Lung (tissue), 12 donors: ENCODE measurements around the gene SUCLG1. TPM values are rescaled to one million over a fixed set of nuclear protein-coding genes. Genes with fewer than 3 reads are reported as not detected.

Experiments used
- ATAC-seq: fragments of 200-7000 bp; cut with Tn5 transposase; one replicate; pipeline ENCODE4 v1.9.1; 2020; ENCODE audit warnings: moderate number of reproducible peaks; ENCODE audit not compliant: insufficient read depth, low FRiP score
- DNase-seq, 3 donors: peaks; one replicate each; pipeline ENCODE4 v3.0.0-alpha.2; 2013 to 2017
- H3K27ac ChIP-seq, 2 donors: one replicate each; pipeline ENCODE4 v1.5.1; 2013; ENCODE audit warnings: mild to moderate bottlenecking in 2 of 2, moderate library complexity in 2 of 2, control low read depth in 1 of 2, inconsistent platforms in 1 of 2, low read depth in 1 of 2, low read length in 1 of 2
- H3K27me3 ChIP-seq, 3 donors: one replicate each; pipeline ENCODE4 v1.5.1; 2013; ENCODE audit warnings: low read length in 2 of 3; ENCODE audit not compliant: control insufficient read depth in 3 of 3, insufficient read depth in 3 of 3
- H3K36me3 ChIP-seq, 4 donors: one replicate each; pipeline ENCODE4 v1.5.1; 2013; ENCODE audit warnings: low read length in 4 of 4, mild to moderate bottlenecking in 1 of 4, moderate library complexity in 1 of 4; ENCODE audit not compliant: control insufficient read depth in 4 of 4, insufficient read depth in 4 of 4
- H3K4me1 ChIP-seq, 5 donors: one replicate each; pipeline ENCODE4 v1.5.1; 2013; ENCODE audit warnings: low read length in 5 of 5, mild to moderate bottlenecking in 2 of 5, moderate library complexity in 1 of 5; ENCODE audit not compliant: control insufficient read depth in 5 of 5, insufficient read depth in 5 of 5
- H3K4me3 ChIP-seq: one replicate; pipeline ENCODE4 v1.5.1; 2013; ENCODE audit warnings: mild to moderate bottlenecking, control low read depth, moderate library complexity
- H3K9ac ChIP-seq, 2 donors: one replicate each; pipeline ENCODE4 v1.5.1; 2013; ENCODE audit warnings: low read length in 2 of 2, control low read depth in 1 of 2; ENCODE audit not compliant: insufficient read depth in 1 of 2
- H3K9me3 ChIP-seq, 4 donors: one replicate each; pipeline ENCODE4 v1.5.1; 2013; ENCODE audit warnings: low read length in 3 of 4, mild to moderate bottlenecking in 1 of 4, moderate library complexity in 1 of 4; ENCODE audit not compliant: control insufficient read depth in 4 of 4, insufficient read depth in 3 of 4
- WGBS, 2 donors: extraction: QIAGEN DNeasy Blood & Tissue Kit; methylation state at CpG; one replicate each; pipeline ENCODE4 v1.1.7; 2013; 5-methylcytosine and 5-hydroxymethylcytosine counted together
- polyA plus RNA-seq, 2 donors: library from polyadenylated mRNA; stranded (reverse); fragments of 200-250 nt; gene quantifications; one replicate each; pipeline ENCODE4 v1.2.1, GENCODE V29; 2013
- total RNA-seq, 2 donors: library from RNA; depleted of rRNA in 1 of 2; stranded (reverse); fragments of >200 nt in 1 of 2; gene quantifications; one replicate each; pipeline ENCODE4 v1.2.1, GENCODE V29; 2014 to 2021
- TF ChIP-seq, protein P1 (sequence below): IDR thresholded peaks from 2 replicates; pipeline ENCODE4 v1.5.1; 2012; ENCODE audit warnings: mild to moderate bottlenecking; ENCODE audit errors: control extremely low read depth, extremely low read depth
- donor health status: control.
- donor health status: control.
- donor health status: Bipolar disorder and iron deficiency.
- donor health status: healthy.
- donor health status: DM: yes; HTN: yes; CAD: no.

The SUCLG1 gene
- total and polyA plus RNA-seq, 4 donors = 56.2 to 87.4 (median 63.9) TPM

DNA sequence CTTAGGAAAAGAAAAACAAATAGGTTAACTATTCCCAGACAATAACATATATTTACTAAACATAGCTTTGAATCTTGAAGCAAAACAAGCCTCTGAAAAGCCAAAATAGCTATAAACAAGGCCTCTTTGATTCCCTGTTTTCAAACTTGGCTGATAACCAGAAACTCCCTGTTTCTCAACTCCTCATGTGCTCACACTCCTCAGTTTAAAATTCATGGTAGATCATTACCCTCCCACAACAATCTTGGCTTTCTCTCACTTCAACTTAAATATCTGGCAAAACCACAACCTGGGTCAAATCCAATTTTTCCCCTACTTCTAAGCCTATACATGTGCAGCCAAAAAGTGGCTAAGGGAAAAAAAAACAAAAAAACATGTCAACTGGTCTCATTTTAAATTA lies 15.6 kb downstream of the SUCLG1 start:
- no peak for ATAC-seq
- H3K9me3 ChIP-seq = no peaks in the 10 kb centered on the region
- DNase-seq = peak in 2 of 3 donors; percentile 83 to 89
- peaks cover 1 to 29% (median 10%) of the 10 kb centered on the region in 5 donors for H3K4me1 ChIP-seq
- H3K27me3 ChIP-seq = no peaks in the 10 kb centered on the region
- peaks cover 16 to 36% (median 29%) of the 10 kb centered on the region in 4 donors for H3K36me3 ChIP-seq
- H3K9ac ChIP-seq = no peak overlapping the region
- TF ChIP-seq, protein P1, sequence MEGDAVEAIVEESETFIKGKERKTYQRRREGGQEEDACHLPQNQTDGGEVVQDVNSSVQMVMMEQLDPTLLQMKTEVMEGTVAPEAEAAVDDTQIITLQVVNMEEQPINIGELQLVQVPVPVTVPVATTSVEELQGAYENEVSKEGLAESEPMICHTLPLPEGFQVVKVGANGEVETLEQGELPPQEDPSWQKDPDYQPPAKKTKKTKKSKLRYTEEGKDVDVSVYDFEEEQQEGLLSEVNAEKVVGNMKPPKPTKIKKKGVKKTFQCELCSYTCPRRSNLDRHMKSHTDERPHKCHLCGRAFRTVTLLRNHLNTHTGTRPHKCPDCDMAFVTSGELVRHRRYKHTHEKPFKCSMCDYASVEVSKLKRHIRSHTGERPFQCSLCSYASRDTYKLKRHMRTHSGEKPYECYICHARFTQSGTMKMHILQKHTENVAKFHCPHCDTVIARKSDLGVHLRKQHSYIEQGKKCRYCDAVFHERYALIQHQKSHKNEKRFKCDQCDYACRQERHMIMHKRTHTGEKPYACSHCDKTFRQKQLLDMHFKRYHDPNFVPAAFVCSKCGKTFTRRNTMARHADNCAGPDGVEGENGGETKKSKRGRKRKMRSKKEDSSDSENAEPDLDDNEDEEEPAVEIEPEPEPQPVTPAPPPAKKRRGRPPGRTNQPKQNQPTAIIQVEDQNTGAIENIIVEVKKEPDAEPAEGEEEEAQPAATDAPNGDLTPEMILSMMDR = no peak
- no peak overlapping the region for H3K27ac ChIP-seq
- H3K4me3 ChIP-seq = no peak overlapping the region

DNA sequence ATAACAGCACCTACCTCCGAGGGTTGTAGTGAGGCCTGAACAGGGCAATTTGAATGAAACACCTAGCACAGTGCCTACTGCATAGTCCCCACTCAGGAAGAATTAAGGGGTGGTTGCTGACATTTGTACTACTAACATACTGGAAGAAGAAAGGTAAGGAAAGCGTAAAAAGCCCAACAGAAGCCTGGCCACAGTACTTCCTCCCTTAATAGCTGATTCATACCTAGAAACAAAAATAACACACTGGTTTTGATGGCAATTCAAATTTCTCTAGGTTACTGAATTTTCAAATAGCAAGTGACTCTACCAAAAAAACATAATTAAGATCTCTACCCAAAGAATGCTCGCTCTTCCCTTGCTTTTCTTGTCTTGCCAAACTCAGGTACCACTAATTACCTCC lies 16.2 kb downstream of the SUCLG1 start:
- WGBS, 2 donors = 60 to 83% methylated on average over 3 of the region's 3 CpGs
- Histone ChIP-seq H3K36me3 (peaks cover 16 to 42% (median 30%) of the 10 kb centered on the region in 4 donors), H3K27me3 (no peaks in the 10 kb centered on the region), H3K27ac (no peak overlapping the region), H3K9me3 (no peaks in the 10 kb centered on the region), H3K4me1 (peaks cover 1 to 35% (median 10%) of the 10 kb centered on the region in 5 donors), H3K4me3 (no peak overlapping the region), H3K9ac (no peak overlapping the region)
- no peak for ATAC-seq
- TF ChIP-seq, protein P1 = no peak
- DNase-seq = no peak

DNA sequence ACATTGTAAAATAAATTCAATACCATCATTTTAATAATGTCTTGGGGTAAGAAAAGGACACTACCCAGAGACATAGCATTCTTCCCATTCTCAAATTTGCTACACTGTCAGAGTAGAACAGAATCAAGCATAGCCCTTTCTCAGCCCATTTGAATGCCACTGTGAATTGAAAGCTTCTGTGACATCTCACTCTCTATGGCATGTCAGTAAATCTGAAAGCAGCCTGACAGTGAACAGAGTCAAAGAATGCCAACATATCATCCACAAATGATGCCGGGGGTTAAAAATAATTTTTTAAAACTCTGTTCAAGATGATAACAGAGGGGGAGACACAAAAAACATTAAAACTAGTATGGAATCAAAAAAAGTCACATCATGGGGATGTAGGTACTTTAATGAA lies 17.6 kb downstream of the SUCLG1 start:
- TF ChIP-seq, protein P1 = no peak
- H3K9me3 ChIP-seq = no peaks in the 10 kb centered on the region
- H3K4me1 ChIP-seq = peaks cover 1 to 37% (median 10%) of the 10 kb centered on the region in 5 donors
- 88 to 94% methylated on average over 1 of the region's 1 CpG for WGBS, 2 donors
- H3K4me3 ChIP-seq = no peak overlapping the region
- H3K9ac ChIP-seq = no peak overlapping the region
- no peaks in the 10 kb centered on the region for H3K27me3 ChIP-seq
- ATAC-seq (no peak), DNase-seq (no peak)
- H3K36me3 ChIP-seq = peaks cover 16 to 46% (median 30%) of the 10 kb centered on the region in 4 donors
- H3K27ac ChIP-seq = no peak overlapping the region

DNA sequence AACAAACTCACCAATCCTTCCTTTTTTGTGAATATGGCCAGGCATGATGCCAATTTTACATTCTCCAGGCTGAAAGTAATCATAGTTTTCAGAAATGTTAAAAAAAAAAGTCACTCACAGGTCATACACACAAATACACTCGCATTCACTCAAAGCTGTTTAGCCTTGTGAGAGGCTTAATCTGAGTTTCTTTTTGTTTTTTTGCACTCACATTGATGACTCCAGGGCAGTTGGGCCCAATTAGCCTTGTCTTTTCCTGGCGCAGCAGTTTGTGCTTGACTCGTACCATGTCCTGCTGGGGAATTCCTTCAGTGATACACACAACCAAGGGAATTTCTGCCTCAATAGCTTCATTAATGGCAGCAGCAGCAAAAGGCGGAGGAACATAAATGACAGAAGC lies 18.0 kb downstream of the SUCLG1 start:
- Histone ChIP-seq H3K9me3 (no peaks in the 10 kb centered on the region), H3K9ac (peak overlapping the region in 1 of 2 donors; percentile 19), H3K27ac (no peak overlapping the region), H3K27me3 (no peaks in the 10 kb centered on the region), H3K4me3 (no peak overlapping the region), H3K4me1 (peaks cover 1 to 42% (median 10%) of the 10 kb centered on the region in 5 donors), H3K36me3 (peaks cover 16 to 44% (median 30%) of the 10 kb centered on the region in 4 donors)
- peak; percentile 29 to 79 (median 76) for DNase-seq
- TF ChIP-seq, protein P1 = no peak
- ATAC-seq = no peak
- 86 to 95% methylated on average over 4 of the region's 4 CpGs for WGBS, 2 donors
